HS-27A (cell line): Measurements from ENCODE around the gene CDH4.

Source experiments
- DNase-seq: peaks from one replicate; pipeline ENCODE4 v3.0.0-alpha.2; 2012; ENCODE audit warnings: low read depth, missing footprints

CDH4 gene

GRCh38 chr20:61693055-61693600, 441.1 kb downstream of the CDH4 start:
- no peak for DNase-seq

GRCh38 chr20:61694682-61695081, 442.6 kb downstream of the CDH4 start:
- no peak for DNase-seq

GRCh38 chr20:61695741-61696140, 443.7 kb downstream of the CDH4 start:
- DNase-seq, result no peak

- DNase-seq, result no peak
Measured at GRCh38 chr20:61696181-61696735, 444.2 kb downstream of the CDH4 start.

GRCh38 chr20:61697666-61698597, 445.9 kb downstream of the CDH4 start:
- no peak for DNase-seq

- no peak for DNase-seq
Measured at GRCh38 chr20:61698598-61699494, 446.8 kb downstream of the CDH4 start.

GRCh38 chr20:61699495-61700374, 447.7 kb downstream of the CDH4 start:
- DNase-seq, result no peak

GRCh38 chr20:61700595-61701140, 448.6 kb downstream of the CDH4 start:
- no peak for DNase-seq

GRCh38 chr20:61701401-61701800, 449.3 kb downstream of the CDH4 start:
- no peak for DNase-seq

- DNase-seq, result no peak
Measured at GRCh38 chr20:61701802-61702201, 449.7 kb downstream of the CDH4 start.

GRCh38 chr20:61702246-61702645, 450.2 kb downstream of the CDH4 start:
- DNase-seq, result no peak

GRCh38 chr20:61704661-61705060, 452.6 kb downstream of the CDH4 start:
- no peak for DNase-seq

GRCh38 chr20:61705386-61706258, 453.6 kb downstream of the CDH4 start:
- no peak for DNase-seq

- no peak for DNase-seq
Measured at GRCh38 chr20:61706259-61706961, 454.3 kb downstream of the CDH4 start.

- no peak for DNase-seq
Measured at GRCh38 chr20:61708891-61709290, 456.8 kb downstream of the CDH4 start.

GRCh38 chr20:61710108-61710507, 458.0 kb downstream of the CDH4 start:
- no peak for DNase-seq

GRCh38 chr20:61712688-61713087, 460.6 kb downstream of the CDH4 start:
- DNase-seq, result no peak

GRCh38 chr20:61718361-61719005, 466.4 kb downstream of the CDH4 start:
- no peak for DNase-seq
